ENCODE results near the gene PARVG. TPM values are rescaled to one million over a fixed set of nuclear protein-coding genes. Genes with fewer than 3 reads are reported as not detected.

The PARVG gene
- total and polyA plus RNA-seq, 2 of the 8 experiments (the other 6 are each of a cell fraction or from before 2014, with no cell fraction given), result 0.37 to 1.5 TPM

- TF ChIP-seq EGR1 (IDR thresholded peaks at IDR 0.05; ENCODE audit: borderline replicate concordance, low read depth, low read length) (no peak), JUND (IDR thresholded peaks at IDR 0.05; ENCODE audit: low read length) (no peak), RAD21 (IDR thresholded peaks at IDR 0.05 in 1 of 2, conservative IDR thresholded peaks at IDR 0.05 in 1 of 2; ENCODE audit: low read depth in 2 of 2, low read length in 2 of 2) (peak; percentile 46 to 59), EP300 (IDR thresholded peaks at IDR 0.05; ENCODE audit: borderline replicate concordance in 1 of 2, low read depth in 2 of 2, low read length in 2 of 2) (no peak)
- TF ChIP-seq, protein P1, sequence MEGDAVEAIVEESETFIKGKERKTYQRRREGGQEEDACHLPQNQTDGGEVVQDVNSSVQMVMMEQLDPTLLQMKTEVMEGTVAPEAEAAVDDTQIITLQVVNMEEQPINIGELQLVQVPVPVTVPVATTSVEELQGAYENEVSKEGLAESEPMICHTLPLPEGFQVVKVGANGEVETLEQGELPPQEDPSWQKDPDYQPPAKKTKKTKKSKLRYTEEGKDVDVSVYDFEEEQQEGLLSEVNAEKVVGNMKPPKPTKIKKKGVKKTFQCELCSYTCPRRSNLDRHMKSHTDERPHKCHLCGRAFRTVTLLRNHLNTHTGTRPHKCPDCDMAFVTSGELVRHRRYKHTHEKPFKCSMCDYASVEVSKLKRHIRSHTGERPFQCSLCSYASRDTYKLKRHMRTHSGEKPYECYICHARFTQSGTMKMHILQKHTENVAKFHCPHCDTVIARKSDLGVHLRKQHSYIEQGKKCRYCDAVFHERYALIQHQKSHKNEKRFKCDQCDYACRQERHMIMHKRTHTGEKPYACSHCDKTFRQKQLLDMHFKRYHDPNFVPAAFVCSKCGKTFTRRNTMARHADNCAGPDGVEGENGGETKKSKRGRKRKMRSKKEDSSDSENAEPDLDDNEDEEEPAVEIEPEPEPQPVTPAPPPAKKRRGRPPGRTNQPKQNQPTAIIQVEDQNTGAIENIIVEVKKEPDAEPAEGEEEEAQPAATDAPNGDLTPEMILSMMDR (IDR thresholded peaks at IDR 0.05; ENCODE audit: control extremely low read depth in 1 of 3, insufficient read depth in 1 of 3, low read depth in 1 of 3, low read length in 3 of 3), result peak; percentile 32 to 57 (median 55); a peak in 3 of 4 replicates
- TF ChIP-seq, protein P2, sequence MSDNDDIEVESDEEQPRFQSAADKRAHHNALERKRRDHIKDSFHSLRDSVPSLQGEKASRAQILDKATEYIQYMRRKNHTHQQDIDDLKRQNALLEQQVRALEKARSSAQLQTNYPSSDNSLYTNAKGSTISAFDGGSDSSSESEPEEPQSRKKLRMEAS (IDR thresholded peaks at IDR 0.05), result peak; percentile 81
- no peak overlapping the region for H3K18ac ChIP-seq (ENCODE audit: extremely low read depth, low read length)
Observed at GRCh38 chr22:44132724-44133123, 48.0 kb upstream of the PARVG start.

More at GRCh38 chr22:44132724-44133123, 48.0 kb upstream of the PARVG start:
- Histone ChIP-seq H3K9ac (replicated peaks in 1 of 4; ENCODE audit: extremely low read depth in 1 of 4, low read depth in 3 of 4, low read length in 3 of 4) (no peak overlapping the region; a peak in 1 of 7 replicates), H4K20me1 (replicated peaks in 1 of 2; ENCODE audit: control insufficient read depth in 1 of 2, insufficient read depth in 2 of 2, low read length in 2 of 2) (no peaks in the 10 kb centered on the region), H3K23ac (ENCODE audit: insufficient read length) (no peak overlapping the region), H4K5ac (ENCODE audit: insufficient read length, low read depth, low read length) (no peak overlapping the region), H2BK20ac (ENCODE audit: low read length) (no peak overlapping the region), H3K9me3 (ENCODE audit: insufficient read depth in 2 of 2, low read depth in 1 of 2, low read length in 1 of 2) (peaks cover 8 to 13% of the 10 kb centered on the region in 2 experiments; a peak in 3 of 4 replicates), H3K27ac (ENCODE audit: low read depth, low read length) (no peak overlapping the region), H3K27me3 (replicated peaks in 1 of 4; ENCODE audit: control insufficient read depth in 3 of 4, extremely low read depth in 1 of 4, insufficient read depth in 3 of 4, low read length in 3 of 4) (no peaks in the 10 kb centered on the region), H2BK15ac (ENCODE audit: low read length) (no peak overlapping the region), H3K79me1 (ENCODE audit: low read depth, low read length) (no peaks in the 10 kb centered on the region), H4K91ac (replicated peaks; ENCODE audit: insufficient read length, low read length) (no peak overlapping the region), H3K23me2 (ENCODE audit: low read depth, low read length) (no peaks in the 10 kb centered on the region), H2BK120ac (replicated peaks; ENCODE audit: low read depth, low read length) (no peak overlapping the region), H2BK12ac (ENCODE audit: low read depth, low read length) (no peak overlapping the region), H3K79me2 (ENCODE audit: control insufficient read depth in 1 of 2, insufficient read depth in 2 of 2, low read length in 2 of 2) (no peaks in the 10 kb centered on the region), H3K36me3 (ENCODE audit: control insufficient read depth in 2 of 4, insufficient read depth in 4 of 4, low read length in 3 of 4) (no peaks in the 10 kb centered on the region), H3K4ac (replicated peaks; ENCODE audit: insufficient read length, low read depth, low read length) (no peak overlapping the region), H3K4me2 (ENCODE audit: insufficient read depth in 1 of 2, low read depth in 2 of 2, low read length in 2 of 2) (peak overlapping the region in 1 of 2 experiments; percentile 11; a peak in 1 of 4 replicates), H2AK5ac (ENCODE audit: low read depth, low read length) (no peak overlapping the region), H2BK5ac (ENCODE audit: low read depth, low read length) (no peak overlapping the region), H3K4me3 (ENCODE audit: extremely low read depth in 1 of 4, insufficient read depth in 2 of 4, low read depth in 3 of 4, low read length in 4 of 4) (no peak overlapping the region), H3K4me1 (replicated peaks in 1 of 4; ENCODE audit: control insufficient read depth in 3 of 4, insufficient read depth in 4 of 4, low read length in 3 of 4) (peaks cover 0 to 8% (median 4%) of the 10 kb centered on the region in 4 experiments; a peak in 4 of 7 replicates), H3K14ac (ENCODE audit: insufficient read length) (no peak overlapping the region), H4K8ac (ENCODE audit: extremely low read depth, insufficient read depth, low read length) (no peak overlapping the region), H2AFZ (ENCODE audit: low read length) (no peak overlapping the region), H3K56ac (replicated peaks; ENCODE audit: insufficient read length, low read depth, low read length) (no peak overlapping the region)
- CTCF ChIA-PET (ENCODE audit: partially characterized antibody), result interaction anchor here (1.2 kb wide), 1 partner anchor 80 kb away, joined by 4 read pairs; no protein-coding TSS in a partner anchor
- FAIRE-seq (no peak), DNase-seq (ENCODE audit: low read depth in 1 of 2, low spot score in 2 of 2) (no peak)
- POLR2A ChIA-PET (ENCODE audit: partially characterized antibody), result no interaction called here
- WGBS, 2 experiments (ENCODE audit: extremely low coverage in 1 of 2, insufficient coverage in 1 of 2, insufficient read length in 1 of 2, insufficient replicate concordance in 2 of 2, low coverage in 1 of 2, low lambda C conversion rate in 2 of 2, missing lambda C conversion rate in 1 of 2), result 60% methylated on average over 12 of the region's 12 CpGs; no CpG with 5 or more reads in 1 of the 2 experiments
